ENCODE data around the gene TAOK1.

- TF ChIP-seq CTCF (IDR thresholded peaks at IDR 0.05) (no peak), HOXA7 (CRISPR knock-in tag; IDR thresholded peaks at IDR 0.05) (no peak), REST (IDR thresholded peaks at IDR 0.05) (peak; percentile 97), MYC (IDR thresholded peaks at IDR 0.05; ENCODE audit: borderline replicate concordance, low read length) (0 out of 2 replicates have a peak, but pooled peaks have one; percentile 29), MAX (IDR thresholded peaks at IDR 0.05) (peak; percentile 92), USF2 (IDR thresholded peaks at IDR 0.05) (no peak), EHMT2 (IDR thresholded peaks at IDR 0.05; ENCODE audit: low read depth) (no peak), HDAC2 (IDR thresholded peaks at IDR 0.05) (no peak), POLR2A (IDR thresholded peaks at IDR 0.05; ENCODE audit: low read length) (peak; percentile 93), SMC3 (IDR thresholded peaks at IDR 0.05) (0 out of 3 replicates have a peak, but pooled peaks have one; percentile 8), FOSL2 (IDR thresholded peaks at IDR 0.05) (no peak), FOSL2 (CRISPR knock-in tag; IDR thresholded peaks at IDR 0.05) (peak; percentile 43; the same call in 1 of the 2 replicates), POLR2AphosphoS2 (conservative IDR thresholded peaks at IDR 0.05; ENCODE audit: low read length) (no peak)
These were observed at the start of gene TAOK1 for GRCh38 chr17:29389982-29390850.
